H1 (cell line): ENCODE measurements around the gene ZMYM3.

Experiments
- CHD2 ChIP-seq: IDR thresholded peaks from 2 replicates; pipeline ENCODE4 v1.6.1; 2012; ENCODE audit warnings: low read length, improper control_type of control experiment
- CREB1 ChIP-seq: IDR thresholded peaks from 2 replicates; pipeline ENCODE4 v1.6.1; 2012; ENCODE audit warnings: inconsistent platforms
- GTF2F1 ChIP-seq: IDR thresholded peaks from 2 replicates; pipeline ENCODE4 v1.6.1; 2012; ENCODE audit warnings: low read depth, low read length, improper control_type of control experiment, borderline replicate concordance
- MAFK ChIP-seq: IDR thresholded peaks from 2 replicates; pipeline ENCODE4 v1.6.1; 2012; ENCODE audit warnings: low read depth, mild to moderate bottlenecking, improper control_type of control experiment, low read length
- POLR2A ChIP-seq, 2 experiments: IDR thresholded peaks; 1 replicate in 1 of 2; 2 replicates in 1 of 2; pipeline ENCODE4 v1.6.1; 2011; ENCODE audit warnings: low read depth in 2 of 2, low read length in 2 of 2, mild to moderate bottlenecking in 2 of 2; ENCODE audit errors: control extremely low read depth in 1 of 2
- RAD21 ChIP-seq, 2 experiments: IDR thresholded peaks in 1 of 2; conservative IDR thresholded peaks in 1 of 2; 2 replicates each; pipeline ENCODE4 v1.6.1; 2011; ENCODE audit warnings: low read depth in 2 of 2, low read length in 2 of 2, improper control_type of control experiment in 1 of 2, inconsistent platforms in 1 of 2, mild to moderate bottlenecking in 1 of 2, moderate library complexity in 1 of 2
- SP1 ChIP-seq: IDR thresholded peaks from 2 replicates; pipeline ENCODE4 v1.6.1; 2011; ENCODE audit warnings: low read depth, low read length
- SRF ChIP-seq: IDR thresholded peaks from 2 replicates; pipeline ENCODE4 v1.6.1; 2011; ENCODE audit warnings: mild to moderate bottlenecking, low read depth, low read length, moderate library complexity
- SUZ12 ChIP-seq: fragments of 200-600 bp; sonication (generic); IDR thresholded peaks from 2 replicates; pipeline ENCODE4 v1.6.1; 2012; ENCODE audit warnings: mild to moderate bottlenecking, inconsistent platforms, low read length, moderate library complexity, mixed read lengths
- USF2 ChIP-seq: IDR thresholded peaks from 2 replicates; pipeline ENCODE4 v1.6.1; 2011; ENCODE audit warnings: low read length, improper control_type of control experiment
- ZNF274 ChIP-seq: IDR thresholded peaks from 2 replicates; pipeline ENCODE4 v1.7.0; 2012; ENCODE audit warnings: low read length, borderline replicate concordance; ENCODE audit errors: extremely low read depth
- TF ChIP-seq, protein P1 (sequence below), 3 experiments: IDR thresholded peaks; 1 replicate in 2 of 3; 2 replicates in 1 of 3; pipeline versions ENCODE4 v1.5.1 to v1.6.1; 2011; ENCODE audit warnings: low read length in 3 of 3, mild to moderate bottlenecking in 3 of 3, inconsistent platforms in 2 of 3, low read depth in 1 of 3, moderate library complexity in 1 of 3; ENCODE audit not compliant: insufficient read depth in 1 of 3; ENCODE audit errors: control extremely low read depth in 1 of 3
- TF ChIP-seq, protein P2 (sequence below): IDR thresholded peaks from 2 replicates; pipeline ENCODE4 v1.6.1; 2012; ENCODE audit warnings: low read length, inconsistent platforms

DNA sequence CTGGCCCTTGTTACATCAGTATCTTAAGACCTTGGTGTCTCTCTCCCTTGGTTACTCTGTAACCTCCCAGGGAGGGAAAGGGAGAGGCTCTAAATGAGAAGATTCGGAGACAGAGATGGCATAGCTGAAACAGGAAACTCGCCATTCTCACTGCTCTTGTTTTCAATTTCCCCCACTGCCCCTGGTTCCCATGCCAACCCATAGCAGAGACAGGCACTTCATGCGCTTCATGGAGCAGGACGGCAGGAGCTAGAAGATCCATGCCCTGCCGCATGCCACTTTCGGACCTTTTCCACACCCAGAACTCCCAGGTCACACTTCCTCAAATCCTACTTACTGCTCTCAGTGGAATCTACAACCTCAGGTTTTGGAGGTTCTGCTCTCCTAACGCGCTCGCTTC lies 3.1 kb downstream of the ZMYM3 start:
- TF ChIP-seq RAD21 (IDR thresholded peaks at IDR 0.05 in 1 of 2, conservative IDR thresholded peaks at IDR 0.05 in 1 of 2; ENCODE audit: low read depth in 2 of 2, low read length in 2 of 2) (no peak), MAFK (no peak), USF2 (no peak), POLR2A (IDR thresholded peaks at IDR 0.05; ENCODE audit: control extremely low read depth in 1 of 2, low read depth in 2 of 2, low read length in 2 of 2) (no peak), ZNF274 (no peak), CHD2 (no peak), SRF (no peak), SUZ12 (no peak), GTF2F1 (no peak), SP1 (no peak), CREB1 (no peak)
- TF ChIP-seq, protein P1, sequence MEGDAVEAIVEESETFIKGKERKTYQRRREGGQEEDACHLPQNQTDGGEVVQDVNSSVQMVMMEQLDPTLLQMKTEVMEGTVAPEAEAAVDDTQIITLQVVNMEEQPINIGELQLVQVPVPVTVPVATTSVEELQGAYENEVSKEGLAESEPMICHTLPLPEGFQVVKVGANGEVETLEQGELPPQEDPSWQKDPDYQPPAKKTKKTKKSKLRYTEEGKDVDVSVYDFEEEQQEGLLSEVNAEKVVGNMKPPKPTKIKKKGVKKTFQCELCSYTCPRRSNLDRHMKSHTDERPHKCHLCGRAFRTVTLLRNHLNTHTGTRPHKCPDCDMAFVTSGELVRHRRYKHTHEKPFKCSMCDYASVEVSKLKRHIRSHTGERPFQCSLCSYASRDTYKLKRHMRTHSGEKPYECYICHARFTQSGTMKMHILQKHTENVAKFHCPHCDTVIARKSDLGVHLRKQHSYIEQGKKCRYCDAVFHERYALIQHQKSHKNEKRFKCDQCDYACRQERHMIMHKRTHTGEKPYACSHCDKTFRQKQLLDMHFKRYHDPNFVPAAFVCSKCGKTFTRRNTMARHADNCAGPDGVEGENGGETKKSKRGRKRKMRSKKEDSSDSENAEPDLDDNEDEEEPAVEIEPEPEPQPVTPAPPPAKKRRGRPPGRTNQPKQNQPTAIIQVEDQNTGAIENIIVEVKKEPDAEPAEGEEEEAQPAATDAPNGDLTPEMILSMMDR (IDR thresholded peaks at IDR 0.05; ENCODE audit: control extremely low read depth in 1 of 3, insufficient read depth in 1 of 3, low read depth in 1 of 3, low read length in 3 of 3), result no peak
- TF ChIP-seq, protein P2, sequence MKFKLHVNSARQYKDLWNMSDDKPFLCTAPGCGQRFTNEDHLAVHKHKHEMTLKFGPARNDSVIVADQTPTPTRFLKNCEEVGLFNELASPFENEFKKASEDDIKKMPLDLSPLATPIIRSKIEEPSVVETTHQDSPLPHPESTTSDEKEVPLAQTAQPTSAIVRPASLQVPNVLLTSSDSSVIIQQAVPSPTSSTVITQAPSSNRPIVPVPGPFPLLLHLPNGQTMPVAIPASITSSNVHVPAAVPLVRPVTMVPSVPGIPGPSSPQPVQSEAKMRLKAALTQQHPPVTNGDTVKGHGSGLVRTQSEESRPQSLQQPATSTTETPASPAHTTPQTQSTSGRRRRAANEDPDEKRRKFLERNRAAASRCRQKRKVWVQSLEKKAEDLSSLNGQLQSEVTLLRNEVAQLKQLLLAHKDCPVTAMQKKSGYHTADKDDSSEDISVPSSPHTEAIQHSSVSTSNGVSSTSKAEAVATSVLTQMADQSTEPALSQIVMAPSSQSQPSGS, result no peak
